H1 (cell line): Measurements from ENCODE around the gene MMEL1. TPM values are rescaled to one million over a fixed set of nuclear protein-coding genes. Genes with fewer than 3 reads are reported as not detected.

ENCODE experiments used
- GTF2F1 ChIP-seq: IDR thresholded peaks from 2 replicates; pipeline ENCODE4 v1.6.1; 2012; ENCODE audit warnings: low read depth, low read length, improper control_type of control experiment, borderline replicate concordance
- HDAC6 ChIP-seq: IDR thresholded peaks from one replicate; pipeline ENCODE4 v1.7.1; 2012; ENCODE audit warnings: low read depth, mild to moderate bottlenecking, inconsistent platforms, low read length, moderate library complexity
- JUND ChIP-seq: IDR thresholded peaks from 2 replicates; pipeline ENCODE4 v1.6.1; 2011; ENCODE audit warnings: mild to moderate bottlenecking, improper control_type of control experiment, low read length
- MAFK ChIP-seq: IDR thresholded peaks from 2 replicates; pipeline ENCODE4 v1.6.1; 2012; ENCODE audit warnings: low read depth, mild to moderate bottlenecking, improper control_type of control experiment, low read length
- POLR2AphosphoS5 ChIP-seq: IDR thresholded peaks from 2 replicates; pipeline ENCODE4 v1.6.1; 2011; ENCODE audit warnings: low read depth, low read length
- TBP ChIP-seq: IDR thresholded peaks from 2 replicates; pipeline ENCODE4 v1.6.1; 2011; ENCODE audit warnings: low read depth, low read length, improper control_type of control experiment
- polyA plus RNA-seq, 7 experiments: library from polyadenylated mRNA; depleted of rRNA in 3 of 7; stranded (reverse) in 5 of 7; unstranded in 2 of 7; fragments of >200 nt in 5 of 7; fragments of 200-250 nt in 2 of 7; gene quantifications; 1 replicate in 5 of 7; 2 replicates in 1 of 7; 4 replicates in 1 of 7; pipeline versions ENCODE4 v1.2.1 to v1.2.3, GENCODE V29; 2011 to 2013; ENCODE audit warnings: missing spikeins in 2 of 7, mixed read lengths in 2 of 7
- total RNA-seq: library from RNA; stranded (reverse); fragmentation: NEBNext Ultra II Directional; extraction: Animal tissue kit (Norgen Biotek cat#: 25700); gene quantifications from 2 replicates; pipeline ENCODE4 v1.2.1, GENCODE V29; 2021
- TF ChIP-seq, protein P1 (sequence below): IDR thresholded peaks from 2 replicates; pipeline ENCODE4 v1.6.1; 2012; ENCODE audit warnings: low read length, inconsistent platforms
- TF ChIP-seq, protein P2 (sequence below): IDR thresholded peaks from 2 replicates; pipeline ENCODE4 v1.6.1; 2011; ENCODE audit warnings: low read depth, mild to moderate bottlenecking, low read length; ENCODE audit not compliant: insufficient read depth

MMEL1 gene
- total and polyA plus RNA-seq, 2 of the 8 experiments (the other 6 are each of a cell fraction or from before 2014, with no cell fraction given) = 0.91 to 1.7 TPM

GRCh38 chr1:2559509-2560298 lies 73.1 kb downstream of the MMEL1 start (continued):
- TF ChIP-seq HDAC6 = no peak
- TF ChIP-seq MAFK = no peak
- no peak for TF ChIP-seq JUND
- no peak for TF ChIP-seq TBP
- TF ChIP-seq POLR2AphosphoS5 = no peak
- TF ChIP-seq GTF2F1 = no peak
- TF ChIP-seq, protein P1, sequence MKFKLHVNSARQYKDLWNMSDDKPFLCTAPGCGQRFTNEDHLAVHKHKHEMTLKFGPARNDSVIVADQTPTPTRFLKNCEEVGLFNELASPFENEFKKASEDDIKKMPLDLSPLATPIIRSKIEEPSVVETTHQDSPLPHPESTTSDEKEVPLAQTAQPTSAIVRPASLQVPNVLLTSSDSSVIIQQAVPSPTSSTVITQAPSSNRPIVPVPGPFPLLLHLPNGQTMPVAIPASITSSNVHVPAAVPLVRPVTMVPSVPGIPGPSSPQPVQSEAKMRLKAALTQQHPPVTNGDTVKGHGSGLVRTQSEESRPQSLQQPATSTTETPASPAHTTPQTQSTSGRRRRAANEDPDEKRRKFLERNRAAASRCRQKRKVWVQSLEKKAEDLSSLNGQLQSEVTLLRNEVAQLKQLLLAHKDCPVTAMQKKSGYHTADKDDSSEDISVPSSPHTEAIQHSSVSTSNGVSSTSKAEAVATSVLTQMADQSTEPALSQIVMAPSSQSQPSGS = no peak
- TF ChIP-seq, protein P2, sequence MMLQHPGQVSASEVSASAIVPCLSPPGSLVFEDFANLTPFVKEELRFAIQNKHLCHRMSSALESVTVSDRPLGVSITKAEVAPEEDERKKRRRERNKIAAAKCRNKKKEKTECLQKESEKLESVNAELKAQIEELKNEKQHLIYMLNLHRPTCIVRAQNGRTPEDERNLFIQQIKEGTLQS = no peak
